OCI-LY3 (cell line): Measurements from ENCODE around the gene ISYNA1.

ENCODE experiments used
- H2AFZ ChIP-seq: fragments of 200-600, 300-600 bp; shearing (Covaris generic); 2 replicates; pipeline ENCODE4 v1.6.0; 2014; ENCODE audit warnings: antibody characterized with exemption, low read depth, low read length
- H3K27ac ChIP-seq: fragments of 200-600, 300-600 bp; sonication (generic); 2 replicates; pipeline ENCODE4 v1.5.1; 2014; ENCODE audit warnings: mild to moderate bottlenecking, low read length, moderate library complexity, mixed read lengths
- H3K27me3 ChIP-seq: fragments of 200-600, 300-600 bp; sonication (generic); 2 replicates; pipeline ENCODE4 v1.6.1; 2014; ENCODE audit warnings: low read depth, low read length, mixed read lengths
- H3K36me3 ChIP-seq: fragments of 200-600, 300-600 bp; sonication (generic); replicated peaks from 2 replicates; pipeline ENCODE3; 2014; ENCODE audit warnings: low read depth, low read length, mixed read lengths
- H3K4me1 ChIP-seq: fragments of 300-600, 200-600 bp; sonication (generic); 2 replicates; pipeline ENCODE4 v1.6.1; 2014; ENCODE audit warnings: low read length, mixed read lengths
- H3K4me2 ChIP-seq: fragments of 200-600, 300-600 bp; sonication (generic); 2 replicates; pipeline ENCODE4 v1.6.1; 2014; ENCODE audit warnings: low read length, mixed read lengths
- H3K4me3 ChIP-seq: fragments of 300-600, 200-600 bp; sonication (generic); 2 replicates; pipeline ENCODE4 v1.5.1; 2014; ENCODE audit warnings: antibody characterized with exemption, mild to moderate bottlenecking, low read length, moderate library complexity
- H3K79me2 ChIP-seq: fragments of 300-600, 200-600 bp; shearing (Covaris generic); 2 replicates; pipeline ENCODE4 v1.6.1; 2014; ENCODE audit warnings: mild to moderate bottlenecking, low read length, mixed read lengths
- H3K9ac ChIP-seq: fragments of 300-600, 200-600 bp; shearing (Covaris generic); 2 replicates; pipeline ENCODE4 v1.6.0; 2014; ENCODE audit warnings: mild to moderate bottlenecking, low read length, moderate library complexity
- H3K9me3 ChIP-seq: fragments of 200-600, 300-600 bp; shearing (Covaris generic); 2 replicates; pipeline ENCODE4 v1.6.1; 2014; ENCODE audit warnings: low read length, mixed read lengths; ENCODE audit not compliant: insufficient read depth
- H4K20me1 ChIP-seq: fragments of 200-600, 300-600 bp; sonication (generic); 2 replicates; pipeline ENCODE4 v1.6.1; 2016; ENCODE audit warnings: low read length, mixed read lengths; ENCODE audit not compliant: insufficient read depth
- CTCF ChIP-seq: fragments of 200-600, 300-600 bp; sonication (generic); IDR thresholded peaks from 2 replicates; pipeline ENCODE4 v1.5.1; 2014; ENCODE audit warnings: antibody characterized with exemption, low read length, low read depth
- EZH2phosphoT487 ChIP-seq: fragments of 200-600 bp; shearing (Covaris generic); IDR thresholded peaks from 2 replicates; pipeline ENCODE4 v1.6.1; 2018; ENCODE audit warnings: antibody characterized with exemption, mixed run types, low read depth

The ISYNA1 gene

GRCh38 chr19:18393836-18394235 is 44.1 kb downstream of the ISYNA1 start:
- no peaks in the 10 kb centered on the region for H3K79me2 ChIP-seq
- H3K36me3 ChIP-seq = peaks cover 4% of the 10 kb centered on the region
- peaks cover 4% of the 10 kb centered on the region; the same call in 1 of the 2 replicates for H3K27me3 ChIP-seq
- H3K4me3 ChIP-seq = no peak overlapping the region
- no peaks in the 10 kb centered on the region for H4K20me1 ChIP-seq
- H3K4me2 ChIP-seq = no peak overlapping the region
- H2AFZ ChIP-seq = no peak overlapping the region
- H3K9ac ChIP-seq = no peak overlapping the region
- TF ChIP-seq EZH2phosphoT487 (no peak), CTCF (no peak)
- no peaks in the 10 kb centered on the region for H3K9me3 ChIP-seq
- no peak overlapping the region for H3K27ac ChIP-seq
- peaks cover 27% of the 10 kb centered on the region for H3K4me1 ChIP-seq

DNA sequence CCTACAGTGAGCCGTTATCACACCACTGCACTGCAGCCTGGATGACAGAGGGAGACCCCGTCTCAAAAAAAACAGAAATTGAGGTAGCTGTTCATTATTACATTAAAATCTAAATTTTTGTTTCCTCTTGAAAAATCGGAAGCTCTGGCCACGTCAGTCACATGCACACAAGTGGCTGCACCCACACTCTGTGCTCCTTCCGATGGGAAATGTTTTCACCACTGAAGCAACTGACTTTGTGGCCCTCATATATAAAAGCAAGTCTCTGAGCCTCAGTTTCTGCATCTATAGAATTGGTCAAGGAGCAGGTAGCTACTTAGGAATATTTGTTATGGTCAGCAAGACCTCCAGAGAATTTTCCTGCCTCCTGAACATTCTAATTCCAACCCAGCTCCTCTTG is 45.0 kb downstream of the ISYNA1 start:
- H3K36me3 ChIP-seq = peaks cover 4% of the 10 kb centered on the region
- no peak overlapping the region for H3K27ac ChIP-seq
- no peaks in the 10 kb centered on the region for H3K9me3 ChIP-seq
- H3K79me2 ChIP-seq = no peaks in the 10 kb centered on the region
- H3K9ac ChIP-seq = no peak overlapping the region
- H4K20me1 ChIP-seq = no peaks in the 10 kb centered on the region
- peak overlapping the region; percentile 25 for H3K4me2 ChIP-seq
- H2AFZ ChIP-seq = no peak overlapping the region
- H3K4me1 ChIP-seq = peaks cover 23% of the 10 kb centered on the region
- H3K27me3 ChIP-seq = peaks cover 4% of the 10 kb centered on the region; the same call in 1 of the 2 replicates
- TF ChIP-seq CTCF (no peak), EZH2phosphoT487 (no peak)
- no peak overlapping the region for H3K4me3 ChIP-seq

DNA sequence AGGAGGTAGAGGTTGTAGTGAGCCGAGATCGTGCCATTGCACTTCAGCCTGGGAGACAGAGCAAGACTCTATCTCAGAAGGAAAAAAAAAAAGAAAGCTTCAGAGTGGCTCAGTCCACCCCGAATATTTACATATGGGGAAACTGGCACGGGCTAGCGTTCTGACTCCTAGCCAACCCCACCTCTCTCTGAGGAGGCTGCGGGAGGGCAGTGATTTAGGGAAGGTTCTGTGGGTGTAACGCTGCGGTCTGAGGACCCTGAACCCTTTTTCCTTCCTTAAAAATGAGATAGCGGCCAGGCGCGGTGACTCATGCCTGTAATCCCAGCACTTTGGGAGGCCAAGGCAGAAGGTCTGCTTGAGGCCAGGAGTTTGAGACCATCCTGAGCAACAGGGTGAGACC is 45.5 kb downstream of the ISYNA1 start:
- H3K4me1 ChIP-seq = peaks cover 19% of the 10 kb centered on the region
- H2AFZ ChIP-seq = no peak overlapping the region
- no peaks in the 10 kb centered on the region for H4K20me1 ChIP-seq
- peaks cover 5% of the 10 kb centered on the region; the same call in 1 of the 2 replicates for H3K27me3 ChIP-seq
- H3K79me2 ChIP-seq = no peaks in the 10 kb centered on the region
- H3K4me2 ChIP-seq = peak overlapping the region; percentile 25
- no peak overlapping the region for H3K27ac ChIP-seq
- no peak overlapping the region for H3K9ac ChIP-seq
- H3K36me3 ChIP-seq = peaks cover 4% of the 10 kb centered on the region
- no peaks in the 10 kb centered on the region for H3K9me3 ChIP-seq
- TF ChIP-seq CTCF (no peak), EZH2phosphoT487 (no peak)
- H3K4me3 ChIP-seq = no peak overlapping the region

DNA sequence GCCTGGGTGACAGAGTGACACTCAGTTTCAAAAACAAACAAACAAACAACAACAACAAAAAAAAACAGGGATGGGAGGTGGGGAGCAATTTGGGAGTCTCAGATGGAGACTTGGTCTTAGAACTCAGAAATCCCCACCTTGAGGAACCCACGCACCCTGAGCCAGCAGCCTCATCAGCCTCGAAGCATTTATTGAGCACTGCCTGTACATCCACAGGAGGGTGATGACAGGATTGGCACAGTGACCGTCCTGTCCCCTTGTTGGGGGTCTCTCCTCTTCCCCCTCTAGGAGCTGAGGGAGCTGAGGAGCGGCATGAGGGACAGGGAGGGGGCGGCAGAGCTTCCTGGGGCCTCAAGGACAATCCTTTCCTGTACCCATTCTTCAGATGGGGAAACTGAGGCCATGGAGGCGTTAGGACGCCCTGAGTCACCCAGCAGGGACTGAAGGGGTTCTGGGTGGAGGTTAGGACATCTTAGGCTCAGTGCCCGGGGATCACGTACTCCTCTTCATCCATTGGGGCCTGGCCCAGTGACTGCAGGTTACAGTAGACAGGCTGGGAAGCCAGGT is 46.3 kb downstream of the ISYNA1 start:
- Histone ChIP-seq H3K9me3 (no peaks in the 10 kb centered on the region), H3K4me1 (peaks cover 11% of the 10 kb centered on the region), H3K4me2 (no peak overlapping the region), H3K27me3 (peaks cover 13% of the 10 kb centered on the region), H3K4me3 (no peak overlapping the region), H3K27ac (no peak overlapping the region), H2AFZ (no peak overlapping the region), H3K36me3 (peaks cover 4% of the 10 kb centered on the region), H3K79me2 (no peaks in the 10 kb centered on the region), H4K20me1 (no peaks in the 10 kb centered on the region), H3K9ac (no peak overlapping the region)
- TF ChIP-seq EZH2phosphoT487 = no peak
